HUES6 (cell line): ENCODE results near the gene REPS2.

Source experiments
- H3K27ac ChIP-seq: 2 replicates; pipeline ENCODE4 v1.7.0; 2013; ENCODE audit warnings: low read depth, mild to moderate bottlenecking, low read length, inconsistent platforms
- H3K27me3 ChIP-seq: 2 replicates; pipeline ENCODE4 v1.6.1; 2013; ENCODE audit warnings: low read length; ENCODE audit not compliant: control insufficient read depth, insufficient read depth
- H3K36me3 ChIP-seq: 2 replicates; pipeline ENCODE4 v1.6.1; 2013; ENCODE audit warnings: low read length; ENCODE audit not compliant: control insufficient read depth, insufficient read depth
- H3K4me1 ChIP-seq: 2 replicates; pipeline ENCODE4 v1.6.1; 2013; ENCODE audit warnings: low read length; ENCODE audit not compliant: control insufficient read depth, insufficient read depth
- H3K4me3 ChIP-seq: 2 replicates; pipeline ENCODE4 v1.5.1; 2013; ENCODE audit warnings: low read depth, low read length
- H3K9ac ChIP-seq: one replicate; pipeline ENCODE4 v1.6.1; 2013; ENCODE audit warnings: mild to moderate bottlenecking, low read length
- H3K9me3 ChIP-seq: 2 replicates; pipeline ENCODE4 v1.6.1; 2013; ENCODE audit warnings: low read depth, low read length; ENCODE audit not compliant: control insufficient read depth, insufficient read depth

Gene REPS2

GRCh38 chrX:16946361-16946964 lies at the start of gene REPS2:
Gene REPS2 (plus strand): TSS chrX:16946658. CDS start chrX:16946862, 204 bp downstream.
- Histone ChIP-seq H3K9ac (peak within 1 kb of the TSS; percentile 12), H3K27ac (no peak within 1 kb of the TSS), H3K27me3 (peaks cover 52% of the 10 kb centered on the region), H3K36me3 (no peaks in the 10 kb centered on the region), H3K9me3 (no peaks in the 10 kb centered on the region; the same call in 1 of the 2 replicates), H3K4me1 (0 out of 2 replicates have a peak, but pooled peaks cover 5% of the 10 kb centered on the region), H3K4me3 (peak within 1 kb of the TSS; percentile 76)

- no peak overlapping the region for H3K27ac ChIP-seq
- no peaks in the 10 kb centered on the region for H3K4me1 ChIP-seq
- H3K36me3 ChIP-seq = no peaks in the 10 kb centered on the region
- H3K9ac ChIP-seq = no peak overlapping the region
- H3K27me3 ChIP-seq = peaks cover 38% of the 10 kb centered on the region; the same call in 1 of the 2 replicates
- no peak overlapping the region for H3K4me3 ChIP-seq
- no peaks in the 10 kb centered on the region for H3K9me3 ChIP-seq
Observed at GRCh38 chrX:16897445-16897844, 49.0 kb upstream of the REPS2 start.

GRCh38 chrX:16903274-16904022 lies 43.0 kb upstream of the REPS2 start:
- H3K27me3 ChIP-seq = peaks cover 20% of the 10 kb centered on the region; the same call in 1 of the 2 replicates
- H3K9ac ChIP-seq = no peak overlapping the region
- no peaks in the 10 kb centered on the region for H3K4me1 ChIP-seq
- H3K36me3 ChIP-seq = no peaks in the 10 kb centered on the region
- H3K27ac ChIP-seq = no peak overlapping the region
- 0 out of 2 replicates have a peak, but pooled peaks cover 3% of the 10 kb centered on the region for H3K9me3 ChIP-seq
- H3K4me3 ChIP-seq = no peak overlapping the region

GRCh38 chrX:16910376-16910775 lies 36.1 kb upstream of the REPS2 start:
- Histone ChIP-seq H3K27me3 (peaks cover 22% of the 10 kb centered on the region; the same call in 1 of the 2 replicates), H3K4me3 (no peak overlapping the region), H3K4me1 (no peaks in the 10 kb centered on the region), H3K36me3 (no peaks in the 10 kb centered on the region), H3K9me3 (0 out of 2 replicates have a peak, but pooled peaks cover 1% of the 10 kb centered on the region), H3K9ac (no peak overlapping the region), H3K27ac (no peak overlapping the region)

- Histone ChIP-seq H3K4me1 (peaks cover 7% of the 10 kb centered on the region; the same call in 1 of the 2 replicates), H3K36me3 (no peaks in the 10 kb centered on the region), H3K27ac (no peak overlapping the region), H3K9me3 (no peaks in the 10 kb centered on the region), H3K9ac (no peak overlapping the region), H3K4me3 (no peak overlapping the region), H3K27me3 (peaks cover 21% of the 10 kb centered on the region; the same call in 1 of the 2 replicates)
Observed at GRCh38 chrX:16914058-16914457, 32.4 kb upstream of the REPS2 start.

GRCh38 chrX:16916561-16916960 lies 29.9 kb upstream of the REPS2 start:
- Histone ChIP-seq H3K9me3 (no peaks in the 10 kb centered on the region), H3K27me3 (peaks cover 30% of the 10 kb centered on the region; the same call in 1 of the 2 replicates)

GRCh38 chrX:16917120-16917519 lies 29.3 kb upstream of the REPS2 start:
- Histone ChIP-seq H3K36me3 (no peaks in the 10 kb centered on the region), H3K9me3 (no peaks in the 10 kb centered on the region), H3K9ac (no peak overlapping the region), H3K27ac (no peak overlapping the region), H3K4me1 (peaks cover 7% of the 10 kb centered on the region; the same call in 1 of the 2 replicates), H3K4me3 (no peak overlapping the region), H3K27me3 (peaks cover 33% of the 10 kb centered on the region; the same call in 1 of the 2 replicates)

More at GRCh38 chrX:16916561-16916960, 29.9 kb upstream of the REPS2 start:
- no peak overlapping the region for H3K27ac ChIP-seq
- H3K9ac ChIP-seq = no peak overlapping the region
- peaks cover 7% of the 10 kb centered on the region; the same call in 1 of the 2 replicates for H3K4me1 ChIP-seq
- H3K4me3 ChIP-seq = no peak overlapping the region
- no peaks in the 10 kb centered on the region for H3K36me3 ChIP-seq

- Histone ChIP-seq H3K27me3 (peaks cover 31% of the 10 kb centered on the region; the same call in 1 of the 2 replicates), H3K9ac (no peak overlapping the region), H3K9me3 (no peaks in the 10 kb centered on the region), H3K4me3 (no peak overlapping the region), H3K27ac (no peak overlapping the region), H3K36me3 (no peaks in the 10 kb centered on the region), H3K4me1 (peaks cover 11% of the 10 kb centered on the region; the same call in 1 of the 2 replicates)
Observed at GRCh38 chrX:16918979-16919378, 27.5 kb upstream of the REPS2 start.

GRCh38 chrX:16920075-16920474 lies 26.4 kb upstream of the REPS2 start:
- Histone ChIP-seq H3K27ac (no peak overlapping the region), H3K4me3 (no peak overlapping the region), H3K9me3 (no peaks in the 10 kb centered on the region), H3K4me1 (peaks cover 13% of the 10 kb centered on the region; the same call in 1 of the 2 replicates), H3K9ac (no peak overlapping the region), H3K27me3 (peaks cover 29% of the 10 kb centered on the region; the same call in 1 of the 2 replicates), H3K36me3 (no peaks in the 10 kb centered on the region)

- Histone ChIP-seq H3K27ac (no peak overlapping the region), H3K4me1 (0 out of 2 replicates have a peak, but pooled peaks cover 6% of the 10 kb centered on the region), H3K9me3 (no peaks in the 10 kb centered on the region), H3K36me3 (no peaks in the 10 kb centered on the region), H3K27me3 (peaks cover 27% of the 10 kb centered on the region; the same call in 1 of the 2 replicates), H3K9ac (no peak overlapping the region), H3K4me3 (no peak overlapping the region)
Observed at GRCh38 chrX:16923157-16923556, 23.3 kb upstream of the REPS2 start.
